Measurements from ENCODE around the gene PIWIL1.

PIWIL1 gene

GRCh38 chr12:130421896-130422295 is 84.2 kb downstream of the PIWIL1 start:
- TF ChIP-seq POLR2AphosphoS5 (IDR thresholded peaks at IDR 0.05; ENCODE audit: low read depth, low read length) (no peak), TAF1 (IDR thresholded peaks at IDR 0.05; ENCODE audit: borderline replicate concordance, insufficient read depth, low read length) (no peak)
